Measurements from ENCODE around the gene NAB2. TPM values are rescaled to one million over a fixed set of nuclear protein-coding genes. Genes with fewer than 3 reads are reported as not detected.

Gene NAB2
- polyA plus RNA-seq, 3 donors = 1.00 to 8.3 (median 2.7) TPM

- no peak for DNase-seq
- Histone ChIP-seq H3K9ac (ENCODE audit: insufficient read depth, low read length, poor library complexity, severe bottlenecking) (no peak overlapping the region), H3K36me3 (replicated peaks in 1 of 2; ENCODE audit: control insufficient read depth in 1 of 2, insufficient read depth in 2 of 2, low read length in 2 of 2) (peaks cover 0 to 4% of the 10 kb centered on the region in 2 donors), H3K27me3 (ENCODE audit: control insufficient read depth in 2 of 2, insufficient read depth in 2 of 2, low read length in 2 of 2) (no peaks in the 10 kb centered on the region), H4K20me1 (ENCODE audit: insufficient read depth, low read length) (no peaks in the 10 kb centered on the region), H2AFZ (ENCODE audit: insufficient read depth, low read depth, low read length, poor library complexity, severe bottlenecking) (no peak overlapping the region), H3K79me2 (ENCODE audit: insufficient read depth, low read length) (no peaks in the 10 kb centered on the region), H3K27ac (ENCODE audit: low read depth in 1 of 2, low read length in 2 of 2) (peak overlapping the region in 1 of 2 donors; percentile 50), H3K4me3 (replicated peaks in 1 of 3; ENCODE audit: low read depth in 2 of 3, low read length in 3 of 3) (no peak overlapping the region), H3K4me1 (ENCODE audit: control insufficient read depth in 1 of 2, insufficient read depth in 2 of 2, low read length in 2 of 2) (peaks cover 22 to 40% of the 10 kb centered on the region in 2 donors), H3K4me2 (replicated peaks; ENCODE audit: extremely low read depth, low read length, poor library complexity, severe bottlenecking) (no peak overlapping the region), H3K9me3 (replicated peaks in 1 of 2; ENCODE audit: control insufficient read depth in 1 of 2, insufficient read depth in 1 of 2, low read length in 2 of 2) (no peaks in the 10 kb centered on the region)
- Mint-ChIP-seq H3K27ac (peak overlapping the region in 6 of 7 donors; percentile 5 to 89 (median 74)), H3K36me3 (peaks cover 9 to 23% of the 10 kb centered on the region in 2 donors), H3K4me3 (no peak overlapping the region), H3K27me3 (ENCODE audit: low read depth in 3 of 3) (no peaks in the 10 kb centered on the region), H3K4me1 (peaks cover 34% of the 10 kb centered on the region), H3K9me3 (peaks cover 0 to 2% (median 0%) of the 10 kb centered on the region in 7 donors)
- no peak for TF ChIP-seq CTCF (IDR thresholded peaks at IDR 0.05)
- intact Hi-C loops (cut with micrococcal nuclease) = loop anchor here in 1 of 2 donors (5.0 kb wide), 1 partner anchor 111 kb away; no protein-coding TSS in a partner anchor
- 100% methylated on average over 1 of the region's 2 CpGs for WGBS (ENCODE audit: insufficient coverage)
These were observed 22.7 kb upstream of the NAB2 start for GRCh38 chr12:57066245-57066644.

- peak; percentile 87 for TF ChIP-seq CTCF (IDR thresholded peaks at IDR 0.05)
- Histone ChIP-seq H2AFZ (ENCODE audit: insufficient read depth, low read depth, low read length, poor library complexity, severe bottlenecking) (peak overlapping the region; percentile 75), H3K9me3 (replicated peaks in 1 of 2; ENCODE audit: control insufficient read depth in 1 of 2, insufficient read depth in 1 of 2, low read length in 2 of 2) (no peaks in the 10 kb centered on the region), H3K27me3 (ENCODE audit: control insufficient read depth in 2 of 2, insufficient read depth in 2 of 2, low read length in 2 of 2) (no peaks in the 10 kb centered on the region), H3K27ac (ENCODE audit: low read depth in 1 of 2, low read length in 2 of 2) (peak overlapping the region in 1 of 2 donors; percentile 82), H3K4me3 (replicated peaks in 1 of 3; ENCODE audit: low read depth in 2 of 3, low read length in 3 of 3) (peak overlapping the region in 1 of 3 experiments; percentile 29), H3K9ac (ENCODE audit: insufficient read depth, low read length, poor library complexity, severe bottlenecking) (no peak overlapping the region), H3K4me2 (replicated peaks; ENCODE audit: extremely low read depth, low read length, poor library complexity, severe bottlenecking) (peak overlapping the region; percentile 46), H4K20me1 (ENCODE audit: insufficient read depth, low read length) (no peaks in the 10 kb centered on the region), H3K4me1 (ENCODE audit: control insufficient read depth in 1 of 2, insufficient read depth in 2 of 2, low read length in 2 of 2) (peaks cover 18 to 26% of the 10 kb centered on the region in 2 donors), H3K36me3 (replicated peaks in 1 of 2; ENCODE audit: control insufficient read depth in 1 of 2, insufficient read depth in 2 of 2, low read length in 2 of 2) (peaks cover 4 to 10% of the 10 kb centered on the region in 2 donors), H3K79me2 (ENCODE audit: insufficient read depth, low read length) (peaks cover 15% of the 10 kb centered on the region)
- intact Hi-C loops (cut with micrococcal nuclease) = loop anchor here (2.0 to 5.0 kb wide), 3 partner anchors 23 to 113 kb away; no protein-coding TSS in a partner anchor
- Mint-ChIP-seq H3K27ac (peak overlapping the region; percentile 85 to 94 (median 90)), H3K4me3 (no peak overlapping the region), H3K27me3 (ENCODE audit: low read depth in 3 of 3) (no peaks in the 10 kb centered on the region), H3K4me1 (peaks cover 31% of the 10 kb centered on the region), H3K9me3 (peaks cover 0 to 2% (median 0%) of the 10 kb centered on the region in 7 donors), H3K36me3 (peaks cover 18 to 37% of the 10 kb centered on the region in 2 donors)
- 42% methylated on average over 2 of the region's 3 CpGs for WGBS (ENCODE audit: insufficient coverage)
- DNase-seq = peak; percentile 88 to 95 (median 93)
These were observed 19.4 kb upstream of the NAB2 start for GRCh38 chr12:57069523-57069922.
